ENCODE results near the gene FAM13A.

The FAM13A gene

GRCh38 chr4:89044147-89044900 lies 12.7 kb downstream of the FAM13A start:
- in situ Hi-C loops (cut with MboI; ENCODE audit: low sequenced_read_pairs): no loop called here

- in situ Hi-C loops (cut with MboI; ENCODE audit: low sequenced_read_pairs): no loop called here
Measured at GRCh38 chr4:89042055-89042454, 14.9 kb downstream of the FAM13A start.

GRCh38 chr4:89039730-89040338 lies 17.2 kb downstream of the FAM13A start:
- in situ Hi-C loops (cut with MboI; ENCODE audit: low sequenced_read_pairs): no loop called here

- in situ Hi-C loops (cut with MboI; ENCODE audit: low sequenced_read_pairs): no loop called here
Measured at GRCh38 chr4:89036535-89036934, 20.4 kb downstream of the FAM13A start.

GRCh38 chr4:89031272-89031671 lies 25.7 kb downstream of the FAM13A start:
- in situ Hi-C loops (cut with MboI; ENCODE audit: low sequenced_read_pairs): no loop called here

- in situ Hi-C loops (cut with MboI; ENCODE audit: low sequenced_read_pairs): loop anchor here (10.0 kb wide), 1 partner anchor 495 kb away; no protein-coding TSS in a partner anchor
Measured at GRCh38 chr4:89029591-89029990, 27.4 kb downstream of the FAM13A start.

- in situ Hi-C loops (cut with MboI; ENCODE audit: low sequenced_read_pairs): loop anchor here (10.0 kb wide), 1 partner anchor 492 kb away; no protein-coding TSS in a partner anchor
Measured at GRCh38 chr4:89026542-89026941, 30.4 kb downstream of the FAM13A start.

- in situ Hi-C loops (cut with MboI; ENCODE audit: low sequenced_read_pairs): loop anchor here (10.0 to 25.0 kb wide), 2 partner anchors 212 to 489 kb away; no protein-coding TSS in a partner anchor
Measured at GRCh38 chr4:89024051-89024675, 32.8 kb downstream of the FAM13A start.

- in situ Hi-C loops (cut with MboI; ENCODE audit: low sequenced_read_pairs): loop anchor here (10.0 to 25.0 kb wide), 2 partner anchors 211 to 488 kb away; no protein-coding TSS in a partner anchor
Measured at GRCh38 chr4:89023140-89023539, 33.8 kb downstream of the FAM13A start.

- in situ Hi-C loops (cut with MboI; ENCODE audit: low sequenced_read_pairs): loop anchor here (10.0 to 25.0 kb wide), 2 partner anchors 210 to 488 kb away; no protein-coding TSS in a partner anchor
Measured at GRCh38 chr4:89022426-89023128, 34.4 kb downstream of the FAM13A start.

GRCh38 chr4:89021684-89022083 lies 35.3 kb downstream of the FAM13A start:
- in situ Hi-C loops (cut with MboI; ENCODE audit: low sequenced_read_pairs): loop anchor here (10.0 to 25.0 kb wide), 2 partner anchors 209 to 487 kb away; no protein-coding TSS in a partner anchor

GRCh38 chr4:89021062-89021461 lies 35.9 kb downstream of the FAM13A start:
- in situ Hi-C loops (cut with MboI; ENCODE audit: low sequenced_read_pairs): loop anchor here (10.0 to 25.0 kb wide), 2 partner anchors 209 to 486 kb away; no protein-coding TSS in a partner anchor

- in situ Hi-C loops (cut with MboI; ENCODE audit: low sequenced_read_pairs): loop anchor here (25.0 kb wide), 1 partner anchor 203 kb away; no protein-coding TSS in a partner anchor
Measured at GRCh38 chr4:89014897-89015296, 42.1 kb downstream of the FAM13A start.

- in situ Hi-C loops (cut with MboI; ENCODE audit: low sequenced_read_pairs): loop anchor here (25.0 kb wide), 1 partner anchor 198 kb away; no protein-coding TSS in a partner anchor
Measured at GRCh38 chr4:89009761-89010369, 47.1 kb downstream of the FAM13A start.

GRCh38 chr4:89009115-89009514 lies 47.9 kb downstream of the FAM13A start:
- in situ Hi-C loops (cut with MboI; ENCODE audit: low sequenced_read_pairs): loop anchor here (25.0 kb wide), 1 partner anchor 197 kb away; no protein-coding TSS in a partner anchor

- in situ Hi-C loops (cut with MboI; ENCODE audit: low sequenced_read_pairs): loop anchor here (25.0 kb wide), 1 partner anchor 196 kb away; no protein-coding TSS in a partner anchor
Measured at GRCh38 chr4:89008166-89008565, 48.8 kb downstream of the FAM13A start.

GRCh38 chr4:89007338-89007939 lies 49.5 kb downstream of the FAM13A start:
- in situ Hi-C loops (cut with MboI; ENCODE audit: low sequenced_read_pairs): loop anchor here (25.0 kb wide), 1 partner anchor 195 kb away; no protein-coding TSS in a partner anchor

- in situ Hi-C loops (cut with MboI; ENCODE audit: low sequenced_read_pairs): loop anchor here (25.0 kb wide), 1 partner anchor 194 kb away; no protein-coding TSS in a partner anchor
Measured at GRCh38 chr4:89006307-89006706, 50.7 kb downstream of the FAM13A start.

GRCh38 chr4:89005066-89005465 lies 51.9 kb downstream of the FAM13A start:
- in situ Hi-C loops (cut with MboI; ENCODE audit: low sequenced_read_pairs): loop anchor here (25.0 kb wide), 1 partner anchor 193 kb away; no protein-coding TSS in a partner anchor

Data from HL-60/S4 treated with retinoic acid at 250 ng/mL for 4 days and 3 days (cell line).